HG03342 (cell line): Measurements from ENCODE around the gene STARD13.

Experiments
- ATAC-seq: cut with Tn5 transposase; IDR thresholded peaks from one replicate; pipeline ENCODE4 v1.9.1; 2021; ENCODE audit warnings: mild to moderate bottlenecking, moderate library complexity; ENCODE audit not compliant: unreplicated experiment

STARD13 gene

GRCh38 chr13:33278913-33279312, 6.6 kb downstream of the STARD13 start:
- no peak for ATAC-seq

GRCh38 chr13:33277946-33278345, 7.6 kb downstream of the STARD13 start:
- ATAC-seq, result no peak

GRCh38 chr13:33277037-33277740, 8.4 kb downstream of the STARD13 start:
- ATAC-seq, result no peak

- ATAC-seq, result no peak
These were observed 9.0 kb downstream of the STARD13 start for GRCh38 chr13:33276570-33276969.

GRCh38 chr13:33275916-33276315, 9.6 kb downstream of the STARD13 start:
- no peak for ATAC-seq

GRCh38 chr13:33274264-33274663, 11.3 kb downstream of the STARD13 start:
- ATAC-seq, result no peak

GRCh38 chr13:33272531-33273124, 12.9 kb downstream of the STARD13 start:
- no peak for ATAC-seq

- no peak for ATAC-seq
These were observed 13.8 kb downstream of the STARD13 start for GRCh38 chr13:33271759-33272158.

- no peak for ATAC-seq
These were observed 14.5 kb downstream of the STARD13 start for GRCh38 chr13:33270895-33271538.

- ATAC-seq, result no peak
These were observed 19.9 kb downstream of the STARD13 start for GRCh38 chr13:33265607-33266006.

GRCh38 chr13:33265133-33265532, 20.4 kb downstream of the STARD13 start:
- ATAC-seq, result no peak

- ATAC-seq, result no peak
These were observed 21.0 kb downstream of the STARD13 start for GRCh38 chr13:33264620-33264978.

- no peak for ATAC-seq
These were observed 21.5 kb downstream of the STARD13 start for GRCh38 chr13:33263976-33264619.

- no peak for ATAC-seq
These were observed 22.1 kb downstream of the STARD13 start for GRCh38 chr13:33263484-33263883.

- ATAC-seq, result no peak
These were observed 22.6 kb downstream of the STARD13 start for GRCh38 chr13:33262997-33263396.

- ATAC-seq, result no peak
These were observed 23.0 kb downstream of the STARD13 start for GRCh38 chr13:33262594-33262993.

- no peak for ATAC-seq
These were observed 23.5 kb downstream of the STARD13 start for GRCh38 chr13:33262062-33262487.

GRCh38 chr13:33261387-33262061, 24.0 kb downstream of the STARD13 start:
- no peak for ATAC-seq

- no peak for ATAC-seq
These were observed 25.1 kb downstream of the STARD13 start for GRCh38 chr13:33260168-33261098.

GRCh38 chr13:33259296-33259695, 26.3 kb downstream of the STARD13 start:
- ATAC-seq, result no peak
